C4-2B (cell line): Measurements from ENCODE around the gene CHST9.
"Not testable (repeated sequence)": the region's sequence is repeated elsewhere in the genome, so short reads cannot be mapped to it uniquely, and the experiment has no call there.

Experiments used
- H3K27ac ChIP-seq: fragments of 450-650 bp; 2 replicates; pipeline ENCODE4 v1.5.1; 2017
- CTCF ChIP-seq: fragments of 450-650 bp; conservative IDR thresholded peaks from 2 replicates; pipeline ENCODE4 v1.5.1; 2017; ENCODE audit warnings: mild to moderate bottlenecking
- ZFX ChIP-seq: fragments of 450-650 bp; IDR thresholded peaks from 2 replicates; pipeline ENCODE4 v1.6.1; 2017

Gene CHST9

GRCh38 chr18:27165412-27165811, 19.7 kb downstream of the CHST9 start:
- no peak for TF ChIP-seq CTCF
- no peak overlapping the region for H3K27ac ChIP-seq

GRCh38 chr18:27164905-27165304, 20.2 kb downstream of the CHST9 start:
- TF ChIP-seq ZFX (no peak), CTCF (no peak)
- no peak overlapping the region for H3K27ac ChIP-seq

GRCh38 chr18:27163197-27163716, 21.9 kb downstream of the CHST9 start:
- TF ChIP-seq CTCF, result peak; percentile 71

GRCh38 chr18:27149240-27149639, 35.9 kb downstream of the CHST9 start:
- H3K27ac ChIP-seq, result not testable (repeated sequence)

More at GRCh38 chr18:27163197-27163716, 21.9 kb downstream of the CHST9 start:
- H3K27ac ChIP-seq, result not testable (repeated sequence)

- H3K27ac ChIP-seq, result no peak overlapping the region
- TF ChIP-seq ZFX (no peak), CTCF (no peak)
Observed at GRCh38 chr18:27144672-27145071, 40.4 kb downstream of the CHST9 start.

GRCh38 chr18:27143580-27144287, 41.4 kb downstream of the CHST9 start:
- TF ChIP-seq CTCF (no peak), ZFX (no peak)
- no peak overlapping the region for H3K27ac ChIP-seq

GRCh38 chr18:27142891-27143290, 42.2 kb downstream of the CHST9 start:
- no peak overlapping the region for H3K27ac ChIP-seq
- TF ChIP-seq CTCF, result no peak
- no peak for TF ChIP-seq ZFX

GRCh38 chr18:27141876-27142275, 43.2 kb downstream of the CHST9 start:
- no peak overlapping the region for H3K27ac ChIP-seq
- TF ChIP-seq CTCF (no peak), ZFX (no peak)
